ENCODE data around the gene MKKS.
"Not testable (repeated sequence)": the region's sequence is repeated elsewhere in the genome, so short reads cannot be mapped to it uniquely, and the experiment has no call there.

MKKS gene

DNA sequence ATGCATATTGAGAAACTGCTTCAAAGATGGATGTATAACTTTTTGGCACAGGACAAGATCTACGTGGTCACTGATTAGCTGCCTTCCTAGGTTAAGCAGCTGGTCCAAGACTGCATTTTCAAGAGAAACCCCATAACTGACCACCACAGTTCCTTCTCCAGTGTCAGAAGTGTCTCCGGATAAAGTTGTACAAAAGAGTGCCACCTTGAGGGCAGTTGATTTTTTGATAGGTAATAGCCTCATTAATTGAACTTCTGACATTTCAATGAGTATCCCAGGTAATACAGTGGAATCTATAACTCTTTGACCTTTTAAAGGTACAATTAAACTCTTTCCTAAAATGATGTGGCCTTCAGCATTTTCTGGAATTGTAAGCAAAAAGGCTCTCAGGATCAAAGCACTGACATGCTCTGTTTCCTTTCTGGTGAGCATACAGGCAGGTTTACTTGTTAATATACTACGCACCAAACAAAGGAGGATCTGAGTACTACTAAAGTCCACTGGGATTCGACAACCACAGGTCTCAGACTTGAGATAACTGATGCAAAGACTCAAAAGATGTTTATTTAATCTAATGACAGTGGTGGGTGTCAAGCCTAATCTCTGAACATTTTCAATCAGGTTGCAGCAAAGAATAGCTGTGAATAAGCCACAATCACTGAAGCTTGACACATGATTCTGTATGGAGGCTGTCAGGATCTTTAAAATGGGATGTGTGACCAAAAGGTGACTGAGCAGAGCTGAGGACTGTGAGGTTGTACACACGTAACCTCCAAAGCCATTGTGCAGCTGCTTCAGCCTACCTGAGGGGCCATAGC lies 21.2 kb downstream of the MKKS start:
- no peak for DNase-seq (ENCODE audit: low read depth)

DNA sequence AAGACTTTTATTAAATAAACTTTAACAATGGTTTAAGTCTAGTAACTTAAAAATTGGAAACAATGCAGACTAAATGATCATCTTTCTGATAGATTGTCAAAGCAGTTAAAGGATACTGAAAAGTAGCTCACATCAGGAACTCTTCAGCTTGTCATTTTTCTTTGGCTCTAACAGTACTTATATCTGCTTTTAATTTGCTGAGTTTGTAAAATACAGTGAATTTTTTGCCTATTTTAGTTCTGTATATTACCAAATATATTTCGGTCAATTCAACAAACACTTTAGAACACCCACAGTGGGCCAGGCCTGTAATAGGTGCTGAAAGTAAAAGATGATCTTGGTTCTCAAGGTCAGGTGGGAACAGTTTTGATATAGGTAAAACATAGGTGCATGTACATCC lies 22.3 kb downstream of the MKKS start:
- no peak for DNase-seq (ENCODE audit: low read depth)

DNA sequence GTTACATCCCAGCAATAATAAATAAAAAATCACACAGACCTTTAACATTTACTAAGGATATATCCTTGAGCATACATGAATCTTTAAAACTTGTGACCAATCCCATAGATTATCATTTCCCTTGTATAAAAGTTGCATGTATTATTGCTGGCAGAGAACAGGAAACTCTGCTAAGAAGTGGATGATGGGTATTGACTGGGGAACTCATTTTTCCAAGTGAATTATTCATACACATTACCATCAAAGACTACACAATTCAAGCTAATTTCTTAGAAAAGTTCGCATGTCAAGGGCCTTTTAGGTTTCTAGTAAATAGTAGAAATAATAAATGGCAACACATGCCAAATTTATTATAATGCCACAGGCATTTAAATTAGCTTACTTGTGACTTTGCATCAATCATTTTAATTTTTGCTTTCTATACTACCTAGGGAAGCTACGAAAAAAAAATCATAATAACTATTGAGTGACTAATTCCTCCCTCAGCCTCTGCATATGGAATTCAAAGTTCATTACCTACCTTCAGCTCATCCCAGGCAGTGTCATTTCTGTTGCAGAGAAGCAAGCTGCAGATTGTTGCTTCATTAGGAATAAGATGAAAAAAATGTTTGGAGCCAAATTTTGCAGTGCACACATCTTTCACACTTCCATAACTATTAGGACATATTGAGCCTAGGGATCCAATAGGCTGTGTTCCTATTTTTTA lies 25.8 kb downstream of the MKKS start:
- DNase-seq (ENCODE audit: low read depth), result no peak

DNA sequence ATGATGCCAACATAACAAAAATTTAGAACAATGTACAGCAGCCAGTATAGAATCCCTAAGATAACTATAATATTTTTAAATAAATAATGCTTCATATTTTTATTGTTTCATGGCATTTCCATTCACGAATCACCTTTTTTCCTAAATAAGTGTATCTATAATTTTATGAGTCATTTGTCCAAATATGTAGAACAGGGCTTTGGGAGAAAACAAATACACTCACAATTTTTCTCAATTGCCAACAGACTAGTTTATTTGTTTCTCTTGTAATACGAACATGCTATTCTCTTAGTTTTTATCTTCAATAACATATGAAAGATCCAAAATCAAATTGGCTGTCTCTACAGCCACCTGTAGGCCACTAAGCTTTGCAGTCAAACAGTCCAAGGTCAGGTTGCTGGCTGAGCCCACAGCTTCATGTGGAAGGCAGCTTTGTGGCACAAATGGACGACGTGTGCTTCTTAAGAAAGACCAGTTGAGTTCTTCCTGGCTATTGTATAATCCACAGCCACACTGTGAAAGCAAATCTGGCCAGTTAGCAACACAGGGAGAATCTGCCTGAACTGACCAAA lies 29.0 kb downstream of the MKKS start:
- DNase-seq (ENCODE audit: low read depth), result no peak

DNA sequence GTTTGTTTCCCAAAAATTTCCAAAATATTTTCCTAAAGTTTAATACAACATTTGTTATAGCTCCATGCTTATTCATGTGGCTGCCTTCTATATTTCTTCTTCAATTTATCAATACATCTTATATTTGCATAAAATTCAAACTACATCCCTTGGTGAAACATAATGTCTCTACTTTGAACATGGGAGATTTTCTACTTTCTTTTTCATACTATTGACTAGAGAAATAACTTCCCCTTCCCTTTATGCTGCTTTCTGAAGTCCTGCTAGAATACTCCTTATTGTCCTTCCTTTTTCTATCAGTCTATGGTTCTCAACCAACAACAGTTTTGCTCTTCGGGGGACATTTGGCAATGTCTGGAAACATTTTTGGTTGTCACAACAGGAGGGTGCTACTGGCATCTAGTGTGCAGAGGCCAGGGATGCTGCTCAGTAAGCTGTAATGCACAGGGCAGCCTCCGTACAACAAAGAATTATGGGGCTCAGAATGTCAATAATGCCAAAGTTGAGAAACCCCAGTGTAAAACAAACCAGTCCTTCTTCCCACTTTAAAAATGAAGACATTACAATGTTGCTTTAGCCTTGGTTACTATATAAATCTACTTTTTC lies 29.9 kb downstream of the MKKS start:
- no peak for DNase-seq (ENCODE audit: low read depth)

DNA sequence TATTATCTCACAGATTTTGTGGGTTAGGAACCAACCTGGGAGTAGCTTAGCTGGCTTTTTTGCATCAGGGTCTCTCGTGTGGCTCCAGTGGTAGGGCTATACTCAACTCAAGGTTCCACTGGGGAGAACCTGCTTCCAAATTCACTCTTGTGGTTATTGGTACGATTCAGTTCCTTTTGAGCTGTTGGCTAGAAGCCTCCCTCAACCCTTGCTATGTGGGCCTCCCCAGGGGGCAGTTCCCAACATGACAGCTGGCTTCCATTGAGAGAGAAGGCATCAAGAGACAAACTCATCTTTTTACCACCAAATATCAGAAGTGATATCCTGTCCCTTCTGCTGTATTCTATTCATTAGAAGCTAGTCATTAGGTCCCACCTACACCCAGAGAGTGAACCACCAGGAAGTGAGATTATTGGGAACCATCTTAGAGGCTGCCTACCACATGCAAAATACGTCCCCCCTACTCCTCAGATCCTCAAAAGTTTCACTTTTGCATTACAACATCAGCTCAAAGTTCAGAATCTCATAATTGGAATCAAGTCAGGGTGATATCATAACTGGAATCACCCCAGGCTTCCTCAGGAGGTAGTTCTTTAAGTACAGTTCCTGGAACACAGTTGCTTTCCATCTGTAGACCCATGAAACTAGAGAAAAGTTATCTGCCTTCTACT lies 30.9 kb downstream of the MKKS start:
- peak; percentile 34 for DNase-seq (ENCODE audit: low read depth)

DNA sequence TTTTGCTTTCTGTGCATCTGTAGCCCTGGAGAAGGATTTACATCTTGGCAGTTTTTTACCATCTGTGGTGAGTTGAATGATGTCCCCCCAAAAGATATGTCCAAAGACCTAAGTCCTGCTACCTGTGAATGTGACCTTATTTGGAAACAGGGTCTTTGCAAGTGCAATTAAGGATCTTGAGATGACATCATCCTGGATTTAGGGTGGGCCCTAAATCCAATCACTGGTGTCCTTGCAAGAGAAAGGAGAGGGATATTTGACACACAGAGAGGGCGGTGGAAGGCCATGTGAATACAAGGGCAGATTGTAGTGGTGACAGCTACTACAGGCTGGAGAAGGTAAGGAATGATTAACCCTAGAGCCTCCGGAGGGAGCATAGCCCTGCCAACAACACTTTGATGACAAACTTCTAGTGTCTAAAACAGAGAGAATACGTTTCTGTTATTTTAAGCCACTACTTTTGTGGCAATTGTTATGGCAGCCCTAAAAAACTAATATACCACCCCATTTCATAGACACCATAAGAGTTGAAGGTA lies 35.1 kb downstream of the MKKS start:
- DNase-seq (ENCODE audit: low read depth), result no peak

DNA sequence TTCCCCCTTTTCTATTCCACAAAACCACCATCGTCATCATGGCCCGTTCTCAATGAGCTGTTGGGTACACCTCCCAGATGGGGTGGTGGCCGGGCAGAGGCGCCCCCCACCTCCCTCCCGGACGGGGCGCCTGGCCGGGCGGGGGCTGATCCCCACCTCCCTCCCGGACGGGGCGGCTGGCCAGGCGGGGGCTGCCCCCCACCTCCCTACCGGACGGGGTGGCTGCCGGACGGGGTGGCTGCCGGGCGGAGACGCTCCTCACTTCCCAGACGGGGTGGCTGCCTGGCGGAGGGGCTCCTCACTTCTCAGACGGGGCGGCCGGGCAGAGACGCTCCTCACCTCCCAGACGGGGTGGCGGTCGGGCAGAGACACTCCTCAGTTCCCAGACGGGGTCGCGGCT lies 39.3 kb downstream of the MKKS start:
- DNase-seq (ENCODE audit: low read depth), result not testable (repeated sequence)

DNA sequence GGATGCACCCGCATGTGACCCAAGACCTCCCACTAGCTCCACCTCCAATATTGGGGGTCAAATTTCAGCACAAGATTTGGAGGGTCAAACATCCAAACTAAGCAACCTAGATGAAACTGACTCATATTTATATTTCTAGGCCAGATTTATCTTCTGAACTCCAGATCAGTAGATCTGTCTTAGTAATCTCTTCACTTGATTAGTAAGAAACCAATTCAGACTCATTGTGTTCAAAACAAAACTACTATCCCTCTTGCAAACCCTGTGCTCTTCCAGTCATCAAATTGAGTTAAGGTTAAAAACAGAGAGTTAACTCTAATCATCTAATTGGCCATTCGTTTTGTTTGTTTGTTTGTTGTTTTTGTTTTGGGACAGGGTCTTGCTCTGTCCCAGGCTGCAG lies 43.3 kb downstream of the MKKS start:
- DNase-seq (ENCODE audit: low read depth), result no peak

DNA sequence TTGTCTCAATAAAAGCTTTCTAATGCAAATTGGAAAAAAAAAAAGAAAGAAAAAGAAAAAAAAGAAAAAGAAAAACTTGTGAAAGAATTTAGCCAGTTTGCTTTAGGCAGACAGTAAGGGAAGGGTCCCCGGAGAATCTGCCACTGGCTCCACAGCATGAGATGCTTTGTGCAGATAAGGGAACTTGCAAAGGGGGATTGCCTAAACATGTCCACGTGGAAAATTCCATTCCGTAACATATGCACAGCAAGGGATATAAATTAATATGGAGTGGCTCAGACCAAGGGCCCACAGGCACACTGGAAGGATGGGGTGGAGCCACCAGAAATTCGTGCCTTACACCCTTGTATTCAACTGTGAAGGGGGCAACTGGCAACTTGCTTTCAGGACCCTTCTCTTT lies 45.4 kb downstream of the MKKS start:
- no peak for DNase-seq (ENCODE audit: low read depth)

DNA sequence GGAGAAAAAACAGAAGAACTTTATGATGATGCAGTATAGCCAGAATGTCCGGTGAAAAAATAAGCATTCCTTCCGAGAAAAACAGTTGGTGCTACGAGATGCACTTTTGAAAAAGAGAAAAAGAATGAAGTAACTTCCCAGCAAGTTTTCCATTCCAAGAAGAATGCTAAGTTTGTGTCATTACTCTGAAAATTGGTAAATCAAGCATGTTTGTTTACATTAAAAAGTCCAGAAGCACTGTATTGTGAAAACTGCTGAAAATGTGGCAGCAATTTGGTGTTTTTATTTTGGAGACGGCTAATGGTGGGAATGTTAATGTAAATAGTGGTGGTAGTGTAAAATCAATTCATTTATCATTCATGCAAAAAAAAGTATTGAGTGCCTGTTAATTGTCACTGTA lies 46.3 kb downstream of the MKKS start:
- DNase-seq (ENCODE audit: low read depth), result no peak

DNA sequence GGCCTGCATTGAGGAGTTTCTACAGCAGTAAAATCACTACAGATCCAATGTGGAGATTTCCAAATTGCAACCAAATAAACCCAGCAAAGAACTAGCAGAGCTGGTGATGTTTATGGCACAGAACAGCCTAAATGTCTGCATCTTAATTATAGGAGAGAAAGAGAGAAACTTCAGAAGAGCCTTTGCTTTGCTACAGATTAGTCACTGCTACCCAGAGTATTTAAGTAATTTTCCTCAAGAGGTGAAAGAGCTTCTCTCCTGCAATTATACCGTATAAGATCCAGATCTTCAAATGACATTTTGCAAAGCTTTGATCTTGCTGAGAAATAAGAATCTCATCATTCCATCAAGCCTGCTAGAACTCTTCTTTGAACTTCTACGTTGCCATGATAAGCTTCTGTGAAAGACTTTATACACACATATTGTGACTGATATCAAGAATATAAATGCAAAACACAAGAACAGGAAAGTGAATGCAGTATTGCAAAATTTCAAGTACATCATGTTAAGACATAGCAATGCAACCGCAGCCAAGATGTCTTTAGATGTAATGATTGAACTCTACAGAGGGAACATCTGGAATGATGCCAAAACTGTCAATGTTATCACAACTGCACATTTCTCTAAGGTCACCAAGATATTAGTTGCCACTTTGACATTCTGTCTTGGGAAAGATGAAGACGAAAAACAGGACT lies 48.0 kb downstream of the MKKS start:
- peak; percentile 53 for DNase-seq (ENCODE audit: low read depth)

DNA sequence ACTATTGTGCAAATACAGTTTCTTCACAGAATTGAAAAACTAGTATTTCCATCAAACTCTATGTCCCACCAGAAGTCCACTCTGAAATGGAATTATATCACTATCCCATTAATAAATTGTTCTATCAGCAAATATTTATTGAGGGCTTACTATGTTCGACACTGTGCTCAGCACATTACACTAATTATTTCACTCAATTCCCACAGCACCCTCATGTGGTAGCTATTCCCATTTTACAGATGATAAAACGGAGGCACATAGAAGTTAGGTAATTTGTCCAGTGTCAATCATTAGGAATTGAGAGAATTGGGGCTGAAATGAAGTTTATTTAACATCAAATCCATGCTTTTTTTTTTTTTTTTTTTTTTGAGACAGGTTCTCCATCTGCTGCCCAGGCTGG lies 52.5 kb downstream of the MKKS start:
- DNase-seq (ENCODE audit: low read depth), result no peak

DNA sequence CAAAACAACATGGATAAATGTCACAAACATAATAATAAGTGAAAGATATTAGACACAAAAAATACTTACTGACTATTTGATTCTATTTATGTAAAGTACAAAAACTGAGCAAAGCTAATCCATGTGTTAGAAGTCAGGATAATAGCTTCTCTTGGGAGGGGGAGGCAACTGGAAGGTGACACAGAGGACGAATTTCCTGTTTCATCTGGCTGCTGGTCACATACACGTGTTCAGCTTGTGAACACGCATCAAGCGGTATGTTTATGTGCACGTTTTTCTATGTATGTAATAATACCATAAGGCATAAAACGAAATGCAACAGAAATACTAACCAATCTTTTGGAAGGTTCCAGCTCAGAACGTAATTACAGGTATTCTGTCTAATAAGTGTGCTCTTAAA lies 54.3 kb downstream of the MKKS start:
- DNase-seq (ENCODE audit: low read depth), result no peak

DNA sequence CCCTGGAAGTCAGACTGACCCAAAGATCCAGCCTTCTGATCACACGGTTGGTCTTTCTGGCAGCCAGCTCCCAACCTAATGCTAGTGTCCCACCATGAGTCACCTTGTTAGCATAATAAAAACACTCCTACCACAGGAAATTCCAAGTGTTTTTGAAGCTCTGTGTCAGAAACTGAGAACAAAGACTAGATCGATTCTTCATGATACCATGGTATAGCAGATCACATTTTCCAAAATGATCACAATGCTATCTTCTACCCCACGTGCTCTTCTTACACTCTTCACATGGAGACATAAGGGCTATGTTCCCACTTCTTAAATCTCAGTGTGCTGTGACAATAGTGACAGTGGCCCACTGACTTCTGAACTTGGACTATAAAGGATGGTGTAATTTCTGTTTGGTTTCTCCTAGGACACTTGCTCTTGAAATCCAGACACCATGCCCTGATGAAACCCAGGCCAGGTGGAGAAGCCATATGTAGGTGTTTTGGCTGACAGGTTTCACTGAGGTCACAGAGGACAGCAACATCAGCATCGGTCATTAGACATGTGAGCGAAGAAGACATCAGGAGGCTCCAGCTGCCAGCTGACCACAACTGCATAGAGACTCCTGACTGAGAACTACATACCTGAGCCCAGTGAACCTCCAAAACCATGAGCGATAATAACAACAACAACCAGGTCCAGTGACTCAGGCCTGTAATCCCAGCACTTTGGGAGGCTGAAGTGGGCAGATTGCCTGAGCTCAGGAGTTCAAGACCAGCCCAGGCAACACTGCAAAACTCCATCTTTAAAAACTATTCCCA lies 57.5 kb downstream of the MKKS start:
- DNase-seq (ENCODE audit: low read depth), result peak; percentile 65

DNA sequence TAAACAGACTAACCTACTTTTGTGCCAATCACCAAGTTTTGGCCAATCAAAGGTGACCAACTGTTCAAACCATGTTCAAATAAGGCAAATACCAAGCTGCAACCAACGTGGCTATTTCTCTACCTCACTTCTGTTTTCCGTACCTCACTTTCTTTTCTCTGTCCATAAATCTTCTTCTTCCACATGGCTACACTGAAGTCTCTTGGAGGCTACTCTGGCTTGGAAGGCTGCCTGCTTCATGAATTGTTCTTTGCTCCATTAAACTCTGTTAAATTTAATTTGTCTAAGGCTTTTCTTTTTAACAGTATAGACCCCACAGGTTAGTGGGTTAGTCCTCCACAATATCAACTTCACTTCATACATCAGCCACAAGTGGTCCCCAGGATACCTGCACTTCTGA lies 58.8 kb downstream of the MKKS start:
- DNase-seq (ENCODE audit: low read depth), result no peak

DNA sequence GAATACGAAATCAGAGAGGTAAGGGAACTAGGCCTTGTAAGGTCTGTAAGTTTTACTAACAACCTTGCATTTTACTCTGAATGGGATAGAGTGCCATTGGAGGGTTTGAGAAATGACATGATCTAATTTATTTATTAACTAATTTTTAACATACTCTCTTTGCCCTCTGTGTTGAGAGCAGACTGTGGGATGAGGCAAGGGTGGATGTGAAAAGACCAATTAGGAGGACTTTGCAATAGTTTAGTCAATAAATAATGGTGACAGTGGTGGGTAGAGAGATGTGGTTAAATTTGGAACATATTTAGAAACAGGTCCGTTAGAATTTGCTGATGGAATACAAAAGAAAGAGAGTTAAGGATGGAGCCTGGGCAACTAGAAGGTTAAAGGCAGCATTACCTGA lies 60.0 kb downstream of the MKKS start:
- no peak for DNase-seq (ENCODE audit: low read depth)

DNA sequence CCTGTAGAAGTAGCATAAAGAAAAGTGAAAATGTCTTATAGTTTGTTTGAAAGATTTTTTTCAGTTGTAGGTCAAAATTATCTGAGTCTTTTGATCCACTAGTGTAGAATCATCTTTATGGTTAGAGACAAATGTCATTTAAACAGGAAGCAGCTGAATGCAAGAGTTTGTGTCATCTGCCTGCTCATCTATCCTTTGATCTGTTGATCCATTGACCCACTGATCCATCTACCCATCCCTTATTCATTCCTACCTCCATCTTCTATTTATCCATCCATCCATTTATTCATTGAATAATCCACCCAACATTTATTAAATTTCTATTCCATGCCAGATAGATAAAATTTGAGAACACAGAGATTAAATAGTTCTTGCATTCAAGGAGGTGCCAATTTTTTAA lies 62.6 kb downstream of the MKKS start:
- no peak for DNase-seq (ENCODE audit: low read depth)

DNA sequence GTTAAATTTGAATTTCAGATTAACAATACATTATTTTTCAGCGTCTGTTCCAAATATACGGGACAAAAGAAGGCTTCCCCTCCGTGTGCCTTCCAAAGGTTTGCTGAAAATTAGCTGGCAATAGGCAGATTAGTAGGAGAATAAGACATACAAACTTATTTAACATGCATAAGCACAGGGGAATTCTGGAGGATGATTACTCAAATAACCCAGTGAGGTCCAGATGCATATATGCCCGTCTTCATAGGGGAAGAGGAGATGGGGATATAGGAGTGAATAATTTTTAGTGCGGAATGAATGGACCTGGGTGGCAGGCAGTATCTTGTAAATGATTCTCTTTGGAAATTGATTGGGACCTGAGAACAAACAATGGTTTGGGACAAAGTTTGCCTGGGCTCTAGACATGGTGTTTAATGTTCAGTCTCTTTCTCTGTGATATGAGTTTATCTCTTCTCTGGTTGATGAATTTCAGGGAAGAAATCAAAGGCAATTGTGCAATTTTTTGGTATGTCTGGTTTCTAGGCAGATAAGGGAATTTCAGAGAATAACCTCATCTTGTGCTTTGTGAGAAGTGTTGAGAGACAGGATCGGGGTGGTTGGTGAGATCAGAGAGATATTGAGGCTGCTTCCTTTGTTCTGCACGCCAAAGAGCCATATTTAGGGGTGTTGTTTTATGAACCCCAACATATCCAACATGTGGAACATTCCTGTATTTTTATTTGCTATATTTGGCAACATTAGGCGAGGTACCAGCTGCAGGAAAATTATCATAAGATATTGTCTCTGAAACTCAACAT lies 63.7 kb downstream of the MKKS start:
- DNase-seq (ENCODE audit: low read depth), result peak; percentile 69

DNA sequence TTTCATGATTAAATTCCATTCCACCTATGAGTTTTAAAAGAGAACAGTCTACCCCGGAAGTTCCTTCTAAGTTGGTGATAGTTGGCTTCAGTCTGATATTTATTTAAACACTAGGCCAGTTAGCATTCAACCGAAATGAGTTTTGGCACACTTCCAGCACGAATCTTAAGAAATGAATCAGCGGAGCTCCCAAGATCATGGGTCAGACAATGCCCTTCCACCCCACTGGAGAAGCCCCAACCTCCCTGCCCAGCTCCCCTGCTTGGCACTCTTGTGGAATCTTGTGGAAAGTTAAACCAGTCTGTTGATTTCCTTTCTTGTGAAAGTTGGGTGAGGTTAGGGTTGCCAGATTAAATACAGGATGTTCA lies 64.3 kb downstream of the MKKS start:
- peak; percentile 55 for DNase-seq (ENCODE audit: low read depth)
